Lower lobe of right lung (tissue), 2 donors: ENCODE results near the gene DDX3X. TPM values are rescaled to one million over a fixed set of nuclear protein-coding genes. Genes with fewer than 3 reads are reported as not detected.

ENCODE experiments used
- ATAC-seq, 2 donors: fragments of 200-7000 bp; cut with Tn5 transposase; one replicate each; pipeline ENCODE4 v1.9.1; 2020 to 2022; ENCODE audit warnings: mild to moderate bottlenecking in 2 of 2, moderate library complexity in 2 of 2
- DNase-seq: peaks from one replicate; pipeline ENCODE4 v3.0.0-alpha.2; 2020
- H3K27ac ChIP-seq: fragments of 200-600 bp; one replicate; pipeline ENCODE4 v1.8.0; 2022
- H3K27me3 ChIP-seq: fragments of 200-600 bp; one replicate; pipeline ENCODE4 v1.8.0; 2022; ENCODE audit warnings: low read depth
- H3K36me3 ChIP-seq: fragments of 200-600 bp; one replicate; pipeline ENCODE4 v1.8.0; 2022; ENCODE audit warnings: mild to moderate bottlenecking
- H3K4me1 ChIP-seq: fragments of 200-600 bp; one replicate; pipeline ENCODE4 v1.8.0; 2022
- H3K4me3 ChIP-seq: fragments of 200-600 bp; one replicate; pipeline ENCODE4 v1.8.0; 2022; ENCODE audit warnings: mild to moderate bottlenecking
- H3K9me3 ChIP-seq: fragments of 200-600 bp; one replicate; pipeline ENCODE4 v1.8.0; 2022
- CTCF ChIP-seq: fragments of 200-600 bp; IDR thresholded peaks from one replicate; pipeline ENCODE4 v1.8.0; 2022; ENCODE audit warnings: antibody characterized with exemption, mild to moderate bottlenecking
- intact Hi-C: fragments of 100-400 bp; cut with DNase I; formaldehyde crosslinking; loops from one replicate; pipeline ENCODE4 v1.11.0; 2022
- total RNA-seq: library from RNA; stranded (reverse); fragmentation: NEBNext Ultra II Directional; extraction: Animal tissue kit (Norgen Biotek cat#: 25700); gene quantifications from one replicate; pipeline ENCODE4 v1.2.1, GENCODE V29; 2021
- donor health status: DM: no; HTN: yes; CAD: no; lungs with severe emphysema.

DDX3X gene
- total RNA-seq, 1 donor from 2014 or later, result 227 TPM

DNA sequence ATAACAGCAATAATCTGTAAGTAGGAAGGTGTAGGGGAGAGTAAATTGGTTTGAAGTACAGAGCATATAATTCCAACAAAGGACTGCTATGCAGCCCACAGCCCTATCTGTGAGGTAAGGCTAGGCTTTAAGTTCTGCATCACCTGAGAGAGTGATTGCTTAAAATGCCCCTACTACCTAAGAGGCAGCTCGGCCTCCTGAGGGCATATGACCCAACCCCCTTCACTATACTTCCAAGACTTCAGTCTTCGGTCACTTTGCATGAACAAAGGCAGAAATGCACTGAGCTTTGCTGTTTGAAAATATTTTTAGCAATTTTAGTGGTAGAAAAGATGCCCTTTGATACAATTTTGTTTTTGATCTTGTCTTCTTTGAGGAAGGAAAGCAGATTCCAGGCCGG lies 4.9 kb upstream of the DDX3X start:
- Histone ChIP-seq H3K27ac (no peak overlapping the region), H3K9me3 (no peaks in the 10 kb centered on the region), H3K27me3 (no peaks in the 10 kb centered on the region), H3K4me3 (no peak overlapping the region), H3K4me1 (peaks cover 4% of the 10 kb centered on the region), H3K36me3 (no peaks in the 10 kb centered on the region)
- intact Hi-C loops, result no loop called here
- ATAC-seq, result no peak
- no peak for DNase-seq
- no peak for TF ChIP-seq CTCF

- Histone ChIP-seq H3K27ac (peak overlapping the region; percentile 100), H3K4me3 (peak overlapping the region; percentile 74), H3K9me3 (no peaks in the 10 kb centered on the region), H3K36me3 (no peaks in the 10 kb centered on the region), H3K27me3 (no peaks in the 10 kb centered on the region), H3K4me1 (peaks cover 4% of the 10 kb centered on the region)
- TF ChIP-seq CTCF, result no peak
- ATAC-seq (no peak), DNase-seq (no peak)
- intact Hi-C loops, result no loop called here
Measured at GRCh38 chrX:41332005-41332404, 2.0 kb upstream of the DDX3X start.

- Histone ChIP-seq H3K36me3 (no peaks in the 10 kb centered on the region), H3K9me3 (no peaks in the 10 kb centered on the region), H3K4me1 (peaks cover 7% of the 10 kb centered on the region), H3K27ac (peak overlapping the region; percentile 100), H3K4me3 (peak overlapping the region; percentile 74), H3K27me3 (no peaks in the 10 kb centered on the region)
- ATAC-seq, result peak; percentile 2 to 11
- TF ChIP-seq CTCF, result no peak
- intact Hi-C loops, result no loop called here
- DNase-seq, result peak; percentile 56
Measured at GRCh38 chrX:41332408-41333002, 1.5 kb upstream of the DDX3X start.

DNA sequence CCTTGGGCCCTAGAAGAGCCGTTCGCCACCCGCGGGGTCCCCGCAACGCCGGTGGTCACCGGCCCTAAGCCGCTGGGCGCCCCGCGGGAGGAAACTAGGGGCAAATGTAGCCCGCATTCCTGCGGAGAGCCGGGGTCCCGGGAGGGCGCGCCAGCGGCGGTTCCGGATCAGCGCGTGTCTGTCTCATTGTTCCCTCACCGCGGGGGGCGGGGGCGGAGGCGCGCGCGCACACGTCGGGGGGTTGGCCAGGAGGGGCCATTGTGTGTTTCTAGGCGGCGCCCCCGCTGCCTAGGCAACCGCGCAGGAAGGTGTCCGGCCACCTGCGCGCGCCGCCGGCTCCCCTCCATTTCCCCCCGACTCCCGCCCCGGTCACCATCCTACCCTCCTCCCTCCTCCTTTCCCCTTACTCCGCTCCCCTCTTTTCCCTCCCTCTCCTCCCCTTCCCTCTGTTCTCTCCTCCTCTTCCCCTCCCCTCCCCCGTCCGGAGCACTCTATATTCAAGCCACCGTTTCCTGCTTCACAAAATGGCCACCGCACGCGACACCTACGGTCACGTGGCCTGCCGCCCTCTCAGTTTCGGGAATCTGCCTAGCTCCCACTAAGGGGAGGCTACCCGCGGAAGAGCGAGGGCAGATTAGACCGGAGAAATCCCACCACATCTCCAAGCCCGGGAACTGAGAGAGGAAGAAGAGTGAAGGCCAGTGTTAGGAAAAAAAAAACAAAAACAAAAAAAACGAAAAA lies 789 bp upstream of the DDX3X start:
- Histone ChIP-seq H3K4me1 (peaks cover 14% of the 10 kb centered on the region), H3K36me3 (peaks cover 3% of the 10 kb centered on the region), H3K27me3 (no peaks in the 10 kb centered on the region), H3K9me3 (no peaks in the 10 kb centered on the region), H3K27ac (peak overlapping the region; percentile 100), H3K4me3 (peak overlapping the region; percentile 74)
- DNase-seq (peak; percentile 91), ATAC-seq (peak; percentile 78 to 88)
- TF ChIP-seq CTCF, result no peak
- intact Hi-C loops, result no loop called here

- Histone ChIP-seq H3K36me3 (peaks cover 15% of the 10 kb centered on the region), H3K27ac (peak overlapping the region; percentile 100), H3K9me3 (no peaks in the 10 kb centered on the region), H3K4me1 (peaks cover 28% of the 10 kb centered on the region), H3K4me3 (peak overlapping the region; percentile 74), H3K27me3 (no peaks in the 10 kb centered on the region)
- ATAC-seq (peak; percentile 76 to 83), DNase-seq (peak; percentile 88)
- TF ChIP-seq CTCF, result no peak
- intact Hi-C loops, result no loop called here
Measured at GRCh38 chrX:41334363-41335197, 618 bp downstream of the DDX3X start.
